ENCODE data around the gene TMEM139. TPM values are rescaled to one million over a fixed set of nuclear protein-coding genes. Genes with fewer than 3 reads are reported as not detected.
A peak's percentile ranks its signal among the peaks of the same experiment; 100 is the strongest.

The TMEM139 gene
- total and polyA plus RNA-seq, 10 of the 15 experiments (the other 5 are each of a cell fraction or from before 2014, with no cell fraction given), result 0.31 TPM; not detected in 9

- SMC1A ChIA-PET (ENCODE audit: uncharacterized antibody, unreplicated experiment), result interaction anchor here (1.0 to 2.4 kb wide), 9 partner anchors 9 to 48 kb away, joined by 3 to 9 read pairs (median 5); partner anchors contain the start of gene CASP2
- no peaks in the 10 kb centered on the region for H3K27me3 ChIP-seq (replicated peaks in 1 of 2; ENCODE audit: control insufficient read depth in 2 of 2, insufficient read depth in 2 of 2, low read length in 1 of 2)
- CTCF ChIA-PET, result interaction anchor here (0.6 to 3.5 kb wide), 14 partner anchors 11 to 1393 kb away, joined by 3 to 16 read pairs (median 3); partner anchors contain the start of gene CASP2
- H3K9ac ChIP-seq (ENCODE audit: control insufficient read depth, insufficient read depth, low read length), result peak within 1 kb of the TSS; percentile 83
- H3K79me2 ChIP-seq (ENCODE audit: control insufficient read depth, insufficient read depth, low read length), result peaks cover 15% of the 10 kb centered on the region
- TSS peak; percentile 74 for BruUV-seq (replicated peaks)
- peak; percentile 21 for DNase-seq (ENCODE audit: low read depth, low spot score)
- peak within 1 kb of the TSS; percentile 88 for H3K4me2 ChIP-seq (ENCODE audit: control insufficient read depth, insufficient read depth)
- H3K9me3 ChIP-seq (replicated peaks; ENCODE audit: control insufficient read depth, insufficient read depth, low read length), result no peaks in the 10 kb centered on the region
- POLR2A ChIA-PET, result interaction anchor here (0.7 to 1.8 kb wide), 6 partner anchors 8 to 121 kb away, joined by 3 to 9 read pairs (median 5); partner anchors contain the start of gene CASP2
- FAIRE-seq, result no peak
- ATAC-seq, result peak; percentile 99
- RAD21 ChIA-PET (ENCODE audit: unreplicated experiment), result interaction anchor here (0.6 to 1.9 kb wide), 7 partner anchors 16 to 123 kb away, joined by 3 to 5 read pairs (median 3); partner anchors contain the start of gene CASP2
- H3K27ac ChIP-seq (ENCODE audit: control insufficient read depth, insufficient read depth), result peak within 1 kb of the TSS; percentile 88
- H2AFZ ChIP-seq (ENCODE audit: control insufficient read depth, low read depth, low read length), result peak within 1 kb of the TSS; percentile 94
- no peaks in the 10 kb centered on the region for H4K20me1 ChIP-seq (ENCODE audit: control insufficient read depth, insufficient read depth)
- H3K4me1 ChIP-seq (ENCODE audit: control insufficient read depth, insufficient read depth, low read length), result peaks cover 14% of the 10 kb centered on the region
- in situ Hi-C loops (cut with MboI) (no loop called here), intact Hi-C loops (cut with micrococcal nuclease; ENCODE audit: unreplicated experiment) (loop anchor here (2.0 kb wide), 1 partner anchor 25 kb away; the partner anchor contains the start of gene CASP2)
- WGBS (ENCODE audit: insufficient coverage, insufficient replicate concordance, low lambda C conversion rate, missing lambda C conversion rate), result 0% methylated on average over 46 of the region's 48 CpGs
- H3K36me3 ChIP-seq (ENCODE audit: control insufficient read depth in 2 of 2, insufficient read depth in 2 of 2, low read length in 1 of 2), result peaks cover 2 to 8% of the 10 kb centered on the region in 2 experiments
- H3K4me3 ChIP-seq, result peak within 1 kb of the TSS; percentile 79
- TF ChIP-seq IKZF2 (IDR thresholded peaks at IDR 0.05) (peak; percentile 32 to 54; a peak in 3 of 4 replicates), TCF12 (IDR thresholded peaks at IDR 0.05; ENCODE audit: low read depth, low read length) (no peak), BCLAF1 (IDR thresholded peaks at IDR 0.05) (no peak), RBBP5 (conservative IDR thresholded peaks at IDR 0.05) (no peak), CBFB (IDR thresholded peaks at IDR 0.05; ENCODE audit: low read depth) (peak; percentile 68; the same call in 1 of the 2 replicates), SREBF1 (IDR thresholded peaks at IDR 0.05; ENCODE audit: low read length) (no peak), NKRF (conservative IDR thresholded peaks at IDR 0.05) (peak; percentile 87), RUNX3 (IDR thresholded peaks at IDR 0.05; ENCODE audit: low read length) (no peak), YY1 (IDR thresholded peaks at IDR 0.05; ENCODE audit: low read depth, low read length) (peak; percentile 40; the same call in 1 of the 2 replicates), CBX5 (IDR thresholded peaks at IDR 0.05; ENCODE audit: low read depth) (no peak), PML (IDR thresholded peaks at IDR 0.05; ENCODE audit: low read length) (peak; percentile 89), SUZ12 (IDR thresholded peaks at IDR 0.05; ENCODE audit: unreplicated experiment) (no peak), CHD2 (IDR thresholded peaks at IDR 0.05; ENCODE audit: borderline replicate concordance, low read depth, low read length) (no peak), FOXM1 (IDR thresholded peaks at IDR 0.05; ENCODE audit: low read depth, low read length) (no peak), MTA2 (IDR thresholded peaks at IDR 0.05; ENCODE audit: low read depth) (no peak)
Measured at GRCh38 chr7:143263266-143264195, 21.2 kb upstream of the TMEM139 start, which contains the start of gene GSTK1. TSS of gene GSTK1 (plus strand) at chr7:143263441. CDS start at chr7:143263514, 73 bp downstream.

All from GM12878 (cell line).